K562 (cell line): ENCODE results near the gene CDS2. TPM values are rescaled to one million over a fixed set of nuclear protein-coding genes. Genes with fewer than 3 reads are reported as not detected.

Experiments
- ARHGAP35 ChIP-seq: fragments of 450-650 bp; IDR thresholded peaks from 2 replicates; pipeline ENCODE4 v1.6.1; 2018; ENCODE audit not compliant: partially characterized antibody
- BHLHE40 ChIP-seq: IDR thresholded peaks from 2 replicates; pipeline ENCODE4 v1.6.1; 2011; ENCODE audit warnings: low read length, improper control_type of control experiment
- BRD4 ChIP-seq: fragments of 200-600 bp; sonication (generic); IDR thresholded peaks from 2 replicates; pipeline ENCODE4 v1.6.1; 2017; ENCODE audit warnings: inconsistent platforms
- BRD9 ChIP-seq: fragments of 450-650 bp; IDR thresholded peaks from 2 replicates; pipeline ENCODE4 v1.6.1; 2018; ENCODE audit warnings: low read depth; ENCODE audit not compliant: partially characterized antibody
- CREB1 ChIP-seq, 2 experiments: sonication (generic) in 1 of 2; formaldehyde crosslinking in 1 of 2; IDR thresholded peaks; 2 replicates each; pipeline versions ENCODE4 v1.6.1 to v1.8.0; 2012 to 2022; ENCODE audit warnings: inconsistent platforms in 1 of 2, mild to moderate bottlenecking in 1 of 2, missing genetic modification reagents in 1 of 2, moderate library complexity in 1 of 2
- EP300 ChIP-seq: IDR thresholded peaks from 2 replicates; pipeline ENCODE4 v1.6.1; 2012; ENCODE audit warnings: low read length, improper control_type of control experiment
- ETV5 ChIP-seq: sonication (generic); formaldehyde crosslinking; IDR thresholded peaks from 2 replicates; pipeline ENCODE4 v1.4.0; 2020; ENCODE audit warnings: low read depth, mild to moderate bottlenecking, missing genetic modification reagents
- RFX7 ChIP-seq: fragments of 250-450 bp; sonication (Bioruptor Pico); IDR thresholded peaks from 2 replicates; pipeline ENCODE4 v1.5.1; 2021; ENCODE audit warnings: mild to moderate bottlenecking
- SIRT6 ChIP-seq: IDR thresholded peaks from one replicate; pipeline ENCODE4 v1.6.1; 2012; ENCODE audit warnings: low read depth, mild to moderate bottlenecking, control low read depth, inconsistent platforms, low read length, moderate library complexity
- SMARCC2 ChIP-seq: fragments of 450-650 bp; IDR thresholded peaks from 2 replicates; pipeline ENCODE4 v1.6.1; 2017; ENCODE audit warnings: antibody characterized with exemption, moderate library complexity, mild to moderate bottlenecking, low read depth
- ZBTB8A ChIP-seq: fragments of 450-650 bp; IDR thresholded peaks from 2 replicates; pipeline ENCODE4 v1.6.1; 2018; ENCODE audit warnings: mild to moderate bottlenecking, moderate library complexity; ENCODE audit not compliant: partially characterized antibody
- ZNF12 ChIP-seq: sonication (generic); formaldehyde crosslinking; IDR thresholded peaks from 2 replicates; pipeline ENCODE4 v1.4.0; 2020; ENCODE audit warnings: mild to moderate bottlenecking, missing genetic modification reagents
- ZNF717 ChIP-seq: fragments of 250-450 bp; sonication (Bioruptor Pico); IDR thresholded peaks from 2 replicates; pipeline ENCODE4 v1.5.0; 2021
- polyA plus RNA-seq, 8 experiments: library from polyadenylated mRNA; depleted of rRNA in 4 of 8; stranded (reverse) in 5 of 8; unstranded in 3 of 8; fragments of >200 nt; fragmentation: Nextera tagmentation in 2 of 8; fragmentation: Illumina TruSeq in 1 of 8; extraction: Ambion mirVana in 2 of 8; extraction: Trizol in 1 of 8; gene quantifications; 2 replicates each; pipeline versions ENCODE4 v1.2.1 to v1.2.3, GENCODE V29; 2011 to 2014; ENCODE audit warnings: inconsistent platforms in 1 of 8, missing spikeins in 1 of 8
- total RNA-seq, 7 experiments: library from RNA; depleted of rRNA in 6 of 7; stranded (reverse); fragments of >200 nt in 6 of 7; fragmentation: Illumina TruSeq in 2 of 7; extraction: Trizol in 2 of 7; gene quantifications; 2 replicates each; pipeline versions ENCODE4 v1.2.1 to v1.2.3, GENCODE V29; 2011 to 2021; ENCODE audit warnings: low replicate concordance in 1 of 7
- TF ChIP-seq, protein P1 (sequence below): sonication (generic); formaldehyde crosslinking; IDR thresholded peaks from 2 replicates; pipeline ENCODE4 v1.8.0; 2022; ENCODE audit warnings: mild to moderate bottlenecking, low read depth, missing genetic modification reagents
- TF ChIP-seq, protein P2 (sequence below), 2 experiments: fragments of 200-800 bp in 1 of 2; sonication (Bioruptor generic) in 1 of 2; sonication (generic) in 1 of 2; formaldehyde crosslinking in 1 of 2; IDR thresholded peaks in 1 of 2; conservative IDR thresholded peaks in 1 of 2; 2 replicates each; pipeline versions ENCODE4 v1.5.0 to v1.6.1; 2016 to 2020; ENCODE audit warnings: missing compliant biosample characterization in 1 of 2, missing genetic modification characterization in 1 of 2, missing genetic modification reagents in 1 of 2
- TF ChIP-seq, protein P3 (sequence below): fragments of 250-450 bp; sonication (Bioruptor Pico); IDR thresholded peaks from 2 replicates; pipeline ENCODE4 v1.8.0; 2022; ENCODE audit warnings: moderate library complexity, mild to moderate bottlenecking, inconsistent platforms
- TF ChIP-seq, protein P4 (sequence below): fragments of 250-450 bp; sonication (Bioruptor Pico); IDR thresholded peaks from 2 replicates; pipeline ENCODE4 v1.8.0; 2022; ENCODE audit warnings: inconsistent platforms, mild to moderate bottlenecking, moderate library complexity, borderline replicate concordance
- TF ChIP-seq, protein P5 (sequence below): fragments of 250-450 bp; sonication (Bioruptor Pico); IDR thresholded peaks from 2 replicates; pipeline ENCODE4 v1.5.0; 2021
- TF ChIP-seq, protein P6 (sequence below): fragments of 450-650 bp; IDR thresholded peaks from 2 replicates; pipeline ENCODE4 v1.6.1; 2018; ENCODE audit not compliant: partially characterized antibody

The CDS2 gene
- total and polyA plus RNA-seq, 9 of the 15 experiments (the other 6 are each of a cell fraction or from before 2014, with no cell fraction given), result 6.4 to 46.4 (median 12.2) TPM

DNA sequence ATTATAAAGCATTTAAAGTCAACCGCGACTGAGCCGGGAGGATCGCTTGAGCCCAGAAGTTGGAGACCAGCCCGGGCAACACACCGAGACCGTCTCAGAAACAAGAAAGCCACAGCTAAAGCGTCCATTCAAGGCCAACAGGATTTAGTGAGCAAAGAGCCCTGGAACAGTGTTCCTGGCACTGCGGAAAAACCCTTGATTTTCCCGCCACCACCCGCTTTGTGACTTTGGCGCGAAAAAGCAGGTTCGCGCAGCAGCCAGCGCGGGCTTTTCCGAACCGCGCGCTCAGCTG lies 7.7 kb upstream of the CDS2 start (continued):
- TF ChIP-seq, protein P1, sequence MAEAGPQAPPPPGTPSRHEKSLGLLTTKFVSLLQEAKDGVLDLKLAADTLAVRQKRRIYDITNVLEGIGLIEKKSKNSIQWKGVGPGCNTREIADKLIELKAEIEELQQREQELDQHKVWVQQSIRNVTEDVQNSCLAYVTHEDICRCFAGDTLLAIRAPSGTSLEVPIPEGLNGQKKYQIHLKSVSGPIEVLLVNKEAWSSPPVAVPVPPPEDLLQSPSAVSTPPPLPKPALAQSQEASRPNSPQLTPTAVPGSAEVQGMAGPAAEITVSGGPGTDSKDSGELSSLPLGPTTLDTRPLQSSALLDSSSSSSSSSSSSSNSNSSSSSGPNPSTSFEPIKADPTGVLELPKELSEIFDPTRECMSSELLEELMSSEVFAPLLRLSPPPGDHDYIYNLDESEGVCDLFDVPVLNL, result peak; percentile 97; the same call in 1 of the 2 replicates
- TF ChIP-seq, protein P2, sequence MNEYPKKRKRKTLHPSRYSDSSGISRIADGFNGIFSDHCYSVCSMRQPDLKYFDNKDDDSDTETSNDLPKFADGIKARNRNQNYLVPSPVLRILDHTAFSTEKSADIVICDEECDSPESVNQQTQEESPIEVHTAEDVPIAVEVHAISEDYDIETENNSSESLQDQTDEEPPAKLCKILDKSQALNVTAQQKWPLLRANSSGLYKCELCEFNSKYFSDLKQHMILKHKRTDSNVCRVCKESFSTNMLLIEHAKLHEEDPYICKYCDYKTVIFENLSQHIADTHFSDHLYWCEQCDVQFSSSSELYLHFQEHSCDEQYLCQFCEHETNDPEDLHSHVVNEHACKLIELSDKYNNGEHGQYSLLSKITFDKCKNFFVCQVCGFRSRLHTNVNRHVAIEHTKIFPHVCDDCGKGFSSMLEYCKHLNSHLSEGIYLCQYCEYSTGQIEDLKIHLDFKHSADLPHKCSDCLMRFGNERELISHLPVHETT (CRISPR knock-in tag; conservative IDR thresholded peaks at IDR 0.05 in 1 of 2, IDR thresholded peaks at IDR 0.05 in 1 of 2), result no peak
- TF ChIP-seq, protein P3, sequence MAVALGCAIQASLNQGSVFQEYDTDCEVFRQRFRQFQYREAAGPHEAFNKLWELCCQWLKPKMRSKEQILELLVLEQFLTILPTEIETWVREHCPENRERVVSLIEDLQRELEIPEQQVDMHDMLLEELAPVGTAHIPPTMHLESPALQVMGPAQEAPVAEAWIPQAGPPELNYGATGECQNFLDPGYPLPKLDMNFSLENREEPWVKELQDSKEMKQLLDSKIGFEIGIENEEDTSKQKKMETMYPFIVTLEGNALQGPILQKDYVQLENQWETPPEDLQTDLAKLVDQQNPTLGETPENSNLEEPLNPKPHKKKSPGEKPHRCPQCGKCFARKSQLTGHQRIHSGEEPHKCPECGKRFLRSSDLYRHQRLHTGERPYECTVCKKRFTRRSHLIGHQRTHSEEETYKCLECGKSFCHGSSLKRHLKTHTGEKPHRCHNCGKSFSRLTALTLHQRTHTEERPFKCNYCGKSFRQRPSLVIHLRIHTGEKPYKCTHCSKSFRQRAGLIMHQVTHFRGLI (CRISPR knock-in tag), result no peak
- TF ChIP-seq CREB1 (IDR thresholded peaks at IDR 0.05) (no peak), CREB1 (CRISPR knock-in tag; IDR thresholded peaks at IDR 0.05) (no peak), ARHGAP35 (no peak), ZNF717 (CRISPR knock-in tag) (no peak), SMARCC2 (no peak), EP300 (no peak), RFX7 (CRISPR knock-in tag) (no peak), ETV5 (CRISPR knock-in tag) (peak; percentile 89), SIRT6 (no peak), BRD4 (no peak), ZNF12 (CRISPR knock-in tag) (peak; percentile 89), BHLHE40 (no peak), ZBTB8A (no peak), BRD9 (no peak)
- TF ChIP-seq, protein P4, sequence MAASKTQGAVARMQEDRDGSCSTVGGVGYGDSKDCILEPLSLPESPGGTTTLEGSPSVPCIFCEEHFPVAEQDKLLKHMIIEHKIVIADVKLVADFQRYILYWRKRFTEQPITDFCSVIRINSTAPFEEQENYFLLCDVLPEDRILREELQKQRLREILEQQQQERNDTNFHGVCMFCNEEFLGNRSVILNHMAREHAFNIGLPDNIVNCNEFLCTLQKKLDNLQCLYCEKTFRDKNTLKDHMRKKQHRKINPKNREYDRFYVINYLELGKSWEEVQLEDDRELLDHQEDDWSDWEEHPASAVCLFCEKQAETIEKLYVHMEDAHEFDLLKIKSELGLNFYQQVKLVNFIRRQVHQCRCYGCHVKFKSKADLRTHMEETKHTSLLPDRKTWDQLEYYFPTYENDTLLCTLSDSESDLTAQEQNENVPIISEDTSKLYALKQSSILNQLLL, result no peak
- TF ChIP-seq, protein P5, sequence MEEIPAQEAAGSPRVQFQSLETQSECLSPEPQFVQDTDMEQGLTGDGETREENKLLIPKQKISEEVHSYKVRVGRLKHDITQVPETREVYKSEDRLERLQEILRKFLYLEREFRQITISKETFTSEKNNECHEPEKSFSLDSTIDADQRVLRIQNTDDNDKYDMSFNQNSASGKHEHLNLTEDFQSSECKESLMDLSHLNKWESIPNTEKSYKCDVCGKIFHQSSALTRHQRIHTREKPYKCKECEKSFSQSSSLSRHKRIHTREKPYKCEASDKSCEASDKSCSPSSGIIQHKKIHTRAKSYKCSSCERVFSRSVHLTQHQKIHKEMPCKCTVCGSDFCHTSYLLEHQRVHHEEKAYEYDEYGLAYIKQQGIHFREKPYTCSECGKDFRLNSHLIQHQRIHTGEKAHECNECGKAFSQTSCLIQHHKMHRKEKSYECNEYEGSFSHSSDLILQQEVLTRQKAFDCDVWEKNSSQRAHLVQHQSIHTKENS (CRISPR knock-in tag), result no peak
- TF ChIP-seq, protein P6, sequence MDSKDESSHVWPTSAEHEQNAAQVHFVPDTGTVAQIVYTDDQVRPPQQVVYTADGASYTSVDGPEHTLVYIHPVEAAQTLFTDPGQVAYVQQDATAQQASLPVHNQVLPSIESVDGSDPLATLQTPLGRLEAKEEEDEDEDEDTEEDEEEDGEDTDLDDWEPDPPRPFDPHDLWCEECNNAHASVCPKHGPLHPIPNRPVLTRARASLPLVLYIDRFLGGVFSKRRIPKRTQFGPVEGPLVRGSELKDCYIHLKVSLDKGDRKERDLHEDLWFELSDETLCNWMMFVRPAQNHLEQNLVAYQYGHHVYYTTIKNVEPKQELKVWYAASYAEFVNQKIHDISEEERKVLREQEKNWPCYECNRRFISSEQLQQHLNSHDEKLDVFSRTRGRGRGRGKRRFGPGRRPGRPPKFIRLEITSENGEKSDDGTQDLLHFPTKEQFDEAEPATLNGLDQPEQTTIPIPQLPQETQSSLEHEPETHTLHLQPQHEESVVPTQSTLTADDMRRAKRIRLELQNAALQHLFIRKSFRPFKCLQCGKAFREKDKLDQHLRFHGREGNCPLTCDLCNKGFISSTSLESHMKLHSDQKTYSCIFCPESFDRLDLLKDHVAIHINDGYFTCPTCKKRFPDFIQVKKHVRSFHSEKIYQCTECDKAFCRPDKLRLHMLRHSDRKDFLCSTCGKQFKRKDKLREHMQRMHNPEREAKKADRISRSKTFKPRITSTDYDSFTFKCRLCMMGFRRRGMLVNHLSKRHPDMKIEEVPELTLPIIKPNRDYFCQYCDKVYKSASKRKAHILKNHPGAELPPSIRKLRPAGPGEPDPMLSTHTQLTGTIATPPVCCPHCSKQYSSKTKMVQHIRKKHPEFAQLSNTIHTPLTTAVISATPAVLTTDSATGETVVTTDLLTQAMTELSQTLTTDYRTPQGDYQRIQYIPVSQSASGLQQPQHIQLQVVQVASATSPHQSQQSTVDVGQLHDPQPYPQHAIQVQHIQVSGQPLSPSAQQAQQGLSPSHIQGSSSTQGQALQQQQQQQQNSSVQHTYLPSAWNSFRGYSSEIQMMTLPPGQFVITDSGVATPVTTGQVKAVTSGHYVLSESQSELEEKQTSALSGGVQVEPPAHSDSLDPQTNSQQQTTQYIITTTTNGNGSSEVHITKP, result no peak
